ENCODE measurements around the gene SCYL1. TPM values are rescaled to one million over a fixed set of nuclear protein-coding genes. Genes with fewer than 3 reads are reported as not detected.

Gene SCYL1
- polyA plus RNA-seq, 1 donor (not counting 4 experiments of a cell fraction or from before 2014, with no cell fraction given), result 31.3 TPM

DNA sequence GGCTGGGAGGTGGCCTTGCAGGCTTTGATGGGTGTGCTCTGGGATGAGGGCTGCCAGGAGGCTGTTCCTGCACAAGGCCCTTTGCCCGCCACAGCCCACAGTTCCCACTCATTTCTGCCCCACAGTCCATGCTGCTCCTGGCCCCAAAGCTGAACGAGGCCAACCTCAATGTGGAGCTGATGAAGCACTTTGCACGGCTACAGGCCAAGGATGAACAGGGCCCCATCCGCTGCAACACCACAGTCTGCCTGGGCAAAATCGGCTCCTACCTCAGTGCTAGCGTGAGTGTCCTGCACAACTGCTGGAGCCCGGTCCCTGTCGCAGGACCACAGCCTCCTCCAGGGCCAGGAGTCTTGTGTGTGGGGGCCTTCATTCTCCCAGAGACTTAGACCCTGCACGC, 10.2 kb downstream of the SCYL1 start:
- no peak for FAIRE-seq
- Histone ChIP-seq H3K9me3 (ENCODE audit: control insufficient read depth, low read depth, low read length) (no peaks in the 10 kb centered on the region), H3K27ac (ENCODE audit: control insufficient read depth, insufficient read depth, low read length) (no peak overlapping the region), H3K36me3 (ENCODE audit: control insufficient read depth in 2 of 2, extremely low read depth in 1 of 2, insufficient read depth in 2 of 2, low read length in 2 of 2) (peaks cover 18 to 27% of the 10 kb centered on the region in 2 experiments), H3K27me3 (ENCODE audit: control insufficient read depth, extremely low read depth, insufficient read depth, low read length) (no peaks in the 10 kb centered on the region), H2AFZ (ENCODE audit: control insufficient read depth, low read length) (no peak overlapping the region), H4K20me1 (ENCODE audit: control insufficient read depth, extremely low read depth, insufficient read depth, low read length) (peaks cover 3% of the 10 kb centered on the region), H3K79me2 (ENCODE audit: control insufficient read depth, insufficient read depth, low read length) (no peaks in the 10 kb centered on the region), H3K4me1 (ENCODE audit: control insufficient read depth, extremely low read depth, insufficient read depth, low read length) (no peaks in the 10 kb centered on the region), H3K4me3 (ENCODE audit: control insufficient read depth in 2 of 3, extremely low read depth in 1 of 3, insufficient read depth in 2 of 3, low read depth in 1 of 3, low read length in 3 of 3) (no peak overlapping the region), H3K9ac (ENCODE audit: control insufficient read depth, extremely low read depth, insufficient read depth, low read length) (no peak overlapping the region), H3K9me1 (ENCODE audit: control insufficient read depth, extremely low read depth, insufficient read depth, low read length) (no peaks in the 10 kb centered on the region), H3K4me2 (ENCODE audit: control insufficient read depth, extremely low read depth, insufficient read depth, low read depth, low read length) (no peak overlapping the region)
- dilution Hi-C loops (cut with MboI; ENCODE audit: extremely low pct_ligation_motif_present, low sequenced_read_pairs), result no loop called here
- TF ChIP-seq, protein P1, sequence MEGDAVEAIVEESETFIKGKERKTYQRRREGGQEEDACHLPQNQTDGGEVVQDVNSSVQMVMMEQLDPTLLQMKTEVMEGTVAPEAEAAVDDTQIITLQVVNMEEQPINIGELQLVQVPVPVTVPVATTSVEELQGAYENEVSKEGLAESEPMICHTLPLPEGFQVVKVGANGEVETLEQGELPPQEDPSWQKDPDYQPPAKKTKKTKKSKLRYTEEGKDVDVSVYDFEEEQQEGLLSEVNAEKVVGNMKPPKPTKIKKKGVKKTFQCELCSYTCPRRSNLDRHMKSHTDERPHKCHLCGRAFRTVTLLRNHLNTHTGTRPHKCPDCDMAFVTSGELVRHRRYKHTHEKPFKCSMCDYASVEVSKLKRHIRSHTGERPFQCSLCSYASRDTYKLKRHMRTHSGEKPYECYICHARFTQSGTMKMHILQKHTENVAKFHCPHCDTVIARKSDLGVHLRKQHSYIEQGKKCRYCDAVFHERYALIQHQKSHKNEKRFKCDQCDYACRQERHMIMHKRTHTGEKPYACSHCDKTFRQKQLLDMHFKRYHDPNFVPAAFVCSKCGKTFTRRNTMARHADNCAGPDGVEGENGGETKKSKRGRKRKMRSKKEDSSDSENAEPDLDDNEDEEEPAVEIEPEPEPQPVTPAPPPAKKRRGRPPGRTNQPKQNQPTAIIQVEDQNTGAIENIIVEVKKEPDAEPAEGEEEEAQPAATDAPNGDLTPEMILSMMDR (optimal IDR thresholded peaks at IDR 0.05 in 1 of 3, IDR thresholded peaks at IDR 0.05 in 1 of 3, conservative IDR thresholded peaks at IDR 0.05 in 1 of 3; ENCODE audit: extremely low read depth in 1 of 3, insufficient read depth in 2 of 3, low read length in 3 of 3), result no peak
- TF ChIP-seq EZH2 (IDR thresholded peaks at IDR 0.05; ENCODE audit: low read length), result no peak
- DNase-seq (ENCODE audit: low read depth, low spot score), result no peak

DNA sequence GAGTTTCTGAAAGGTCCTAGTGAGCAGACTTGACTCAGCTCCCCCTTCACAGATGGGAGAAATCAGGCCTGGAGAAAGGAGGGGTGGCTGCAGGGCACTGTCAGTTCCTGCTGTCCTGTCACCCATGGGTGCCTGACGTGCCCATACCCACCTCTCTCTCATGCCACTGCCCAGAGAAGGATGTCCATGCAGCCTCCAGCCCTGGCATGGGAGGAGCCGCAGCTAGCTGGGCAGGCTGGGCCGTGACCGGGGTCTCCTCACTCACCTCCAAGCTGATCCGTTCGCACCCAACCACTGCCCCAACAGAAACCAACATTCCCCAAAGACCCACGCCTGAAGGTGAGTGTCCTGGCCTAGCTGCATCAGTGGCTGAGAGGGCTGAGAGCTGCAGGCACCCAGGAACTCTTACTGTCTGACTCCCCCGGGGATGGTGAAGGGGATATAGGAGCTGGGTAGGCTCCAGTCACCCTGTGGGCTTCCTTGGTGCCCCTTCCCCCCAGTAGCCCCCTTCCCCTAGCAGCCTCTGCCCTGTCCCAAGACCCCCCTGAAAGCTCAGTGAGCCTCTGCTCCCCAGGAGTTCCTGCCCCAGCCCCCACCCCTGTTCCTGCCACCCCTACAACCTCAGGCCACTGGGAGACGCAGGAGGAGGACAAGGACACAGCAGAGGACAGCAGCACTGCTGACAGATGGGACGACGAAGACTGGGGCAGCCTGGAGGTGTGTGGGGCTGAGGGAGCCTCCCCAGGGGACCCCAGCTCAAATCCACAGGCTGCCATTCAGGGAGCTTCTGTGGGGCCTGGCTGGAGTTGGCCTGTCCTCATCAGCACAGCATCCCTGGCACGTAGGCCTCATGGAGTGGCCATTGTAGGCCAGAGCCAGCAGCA, 11.8 kb downstream of the SCYL1 start:
- no peak overlapping the region for H3K9ac ChIP-seq (ENCODE audit: control insufficient read depth, extremely low read depth, insufficient read depth, low read length)
- no peaks in the 10 kb centered on the region for H3K9me3 ChIP-seq (ENCODE audit: control insufficient read depth, low read depth, low read length)
- H3K4me3 ChIP-seq (ENCODE audit: control insufficient read depth in 2 of 3, extremely low read depth in 1 of 3, insufficient read depth in 2 of 3, low read depth in 1 of 3, low read length in 3 of 3), result no peak overlapping the region
- H3K27me3 ChIP-seq (ENCODE audit: control insufficient read depth, extremely low read depth, insufficient read depth, low read length), result no peaks in the 10 kb centered on the region
- H4K20me1 ChIP-seq (ENCODE audit: control insufficient read depth, extremely low read depth, insufficient read depth, low read length), result peaks cover 3% of the 10 kb centered on the region
- no peaks in the 10 kb centered on the region for H3K79me2 ChIP-seq (ENCODE audit: control insufficient read depth, insufficient read depth, low read length)
- FAIRE-seq, result no peak
- H3K27ac ChIP-seq (ENCODE audit: control insufficient read depth, insufficient read depth, low read length), result no peak overlapping the region
- TF ChIP-seq, protein P1 (optimal IDR thresholded peaks at IDR 0.05 in 1 of 3, IDR thresholded peaks at IDR 0.05 in 1 of 3, conservative IDR thresholded peaks at IDR 0.05 in 1 of 3; ENCODE audit: extremely low read depth in 1 of 3, insufficient read depth in 2 of 3, low read length in 3 of 3), result no peak
- no peak for TF ChIP-seq EZH2 (IDR thresholded peaks at IDR 0.05; ENCODE audit: low read length)
- no peaks in the 10 kb centered on the region for H3K9me1 ChIP-seq (ENCODE audit: control insufficient read depth, extremely low read depth, insufficient read depth, low read length)
- H3K36me3 ChIP-seq (ENCODE audit: control insufficient read depth in 2 of 2, extremely low read depth in 1 of 2, insufficient read depth in 2 of 2, low read length in 2 of 2), result peaks cover 6 to 21% of the 10 kb centered on the region in 2 experiments
- no peak for DNase-seq (ENCODE audit: low read depth, low spot score)
- no peak overlapping the region for H3K4me2 ChIP-seq (ENCODE audit: control insufficient read depth, extremely low read depth, insufficient read depth, low read depth, low read length)
- no peak overlapping the region for H2AFZ ChIP-seq (ENCODE audit: control insufficient read depth, low read length)
- dilution Hi-C loops (cut with MboI; ENCODE audit: extremely low pct_ligation_motif_present, low sequenced_read_pairs), result no loop called here
- peaks cover 9% of the 10 kb centered on the region for H3K4me1 ChIP-seq (ENCODE audit: control insufficient read depth, extremely low read depth, insufficient read depth, low read length)
